A549 (cell line): Measurements from ENCODE around the gene KCNJ10.

Experiments used
- EHMT2 ChIP-seq: fragments of 200-600 bp; sonication (generic); IDR thresholded peaks from 2 replicates; pipeline ENCODE4 v1.6.1; 2016; ENCODE audit warnings: antibody characterized with exemption, low read depth, mild to moderate bottlenecking, moderate library complexity
- EP300 ChIP-seq, 2 experiments: fragments of >200 bp; sonication (Bioruptor Twin); formaldehyde crosslinking; IDR thresholded peaks; 2 replicates in 1 of 2; 3 replicates in 1 of 2; pipeline ENCODE4 v1.6.1; 2016 to 2017
- JUNB ChIP-seq: fragments of >200 bp; sonication (Bioruptor Twin); formaldehyde crosslinking; IDR thresholded peaks from 2 replicates; pipeline ENCODE4 v1.6.1; 2016
- TF ChIP-seq, protein P1 (sequence below): fragments of 250-450 bp; sonication (Bioruptor Pico); IDR thresholded peaks from 2 replicates; pipeline ENCODE4 v1.5.0; 2020; ENCODE audit warnings: low read depth, mild to moderate bottlenecking, moderate library complexity
- TF ChIP-seq, protein P2 (sequence below): fragments of >200 bp; sonication (Bioruptor Twin); formaldehyde crosslinking; IDR thresholded peaks from 3 replicates; pipeline ENCODE4 v1.5.1; 2016

DNA sequence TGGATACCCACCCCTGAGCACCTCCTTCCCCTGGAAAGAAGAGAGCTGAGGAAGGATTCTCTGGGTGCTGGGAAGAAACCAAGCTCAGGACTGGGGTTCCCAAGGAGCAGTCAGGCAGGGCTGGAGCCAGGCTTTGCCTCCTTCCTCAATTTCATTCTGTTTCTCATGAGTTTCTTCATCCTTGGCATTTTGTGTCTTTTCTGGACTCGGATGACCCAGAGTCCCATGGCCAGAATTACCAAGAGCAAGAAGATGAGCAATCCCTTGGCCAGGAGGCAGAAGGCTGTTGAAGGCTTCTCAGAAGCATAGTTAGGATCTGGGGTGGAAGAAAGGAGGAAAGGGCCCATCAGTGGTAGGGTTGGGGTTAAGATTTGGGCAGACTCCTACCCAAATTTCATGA lies 118.4 kb downstream of the KCNJ10 start:
- TF ChIP-seq EP300 (IDR thresholded peaks at IDR 0.05) (no peak), JUNB (no peak), EHMT2 (no peak)
- TF ChIP-seq, protein P1, sequence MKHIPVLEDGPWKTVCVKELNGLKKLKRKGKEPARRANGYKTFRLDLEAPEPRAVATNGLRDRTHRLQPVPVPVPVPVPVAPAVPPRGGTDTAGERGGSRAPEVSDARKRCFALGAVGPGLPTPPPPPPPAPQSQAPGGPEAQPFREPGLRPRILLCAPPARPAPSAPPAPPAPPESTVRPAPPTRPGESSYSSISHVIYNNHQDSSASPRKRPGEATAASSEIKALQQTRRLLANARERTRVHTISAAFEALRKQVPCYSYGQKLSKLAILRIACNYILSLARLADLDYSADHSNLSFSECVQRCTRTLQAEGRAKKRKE: no peak
- TF ChIP-seq, protein P2, sequence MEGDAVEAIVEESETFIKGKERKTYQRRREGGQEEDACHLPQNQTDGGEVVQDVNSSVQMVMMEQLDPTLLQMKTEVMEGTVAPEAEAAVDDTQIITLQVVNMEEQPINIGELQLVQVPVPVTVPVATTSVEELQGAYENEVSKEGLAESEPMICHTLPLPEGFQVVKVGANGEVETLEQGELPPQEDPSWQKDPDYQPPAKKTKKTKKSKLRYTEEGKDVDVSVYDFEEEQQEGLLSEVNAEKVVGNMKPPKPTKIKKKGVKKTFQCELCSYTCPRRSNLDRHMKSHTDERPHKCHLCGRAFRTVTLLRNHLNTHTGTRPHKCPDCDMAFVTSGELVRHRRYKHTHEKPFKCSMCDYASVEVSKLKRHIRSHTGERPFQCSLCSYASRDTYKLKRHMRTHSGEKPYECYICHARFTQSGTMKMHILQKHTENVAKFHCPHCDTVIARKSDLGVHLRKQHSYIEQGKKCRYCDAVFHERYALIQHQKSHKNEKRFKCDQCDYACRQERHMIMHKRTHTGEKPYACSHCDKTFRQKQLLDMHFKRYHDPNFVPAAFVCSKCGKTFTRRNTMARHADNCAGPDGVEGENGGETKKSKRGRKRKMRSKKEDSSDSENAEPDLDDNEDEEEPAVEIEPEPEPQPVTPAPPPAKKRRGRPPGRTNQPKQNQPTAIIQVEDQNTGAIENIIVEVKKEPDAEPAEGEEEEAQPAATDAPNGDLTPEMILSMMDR: no peak
